ENCODE results near the gene ZNF605. TPM values are rescaled to one million over a fixed set of nuclear protein-coding genes. Genes with fewer than 3 reads are reported as not detected.
"Not testable (repeated sequence)": the region's sequence is repeated elsewhere in the genome, so short reads cannot be mapped to it uniquely, and the experiment has no call there.

ZNF605 gene
- total RNA-seq, 1 donor from 2014 or later: 6.6 TPM

DNA sequence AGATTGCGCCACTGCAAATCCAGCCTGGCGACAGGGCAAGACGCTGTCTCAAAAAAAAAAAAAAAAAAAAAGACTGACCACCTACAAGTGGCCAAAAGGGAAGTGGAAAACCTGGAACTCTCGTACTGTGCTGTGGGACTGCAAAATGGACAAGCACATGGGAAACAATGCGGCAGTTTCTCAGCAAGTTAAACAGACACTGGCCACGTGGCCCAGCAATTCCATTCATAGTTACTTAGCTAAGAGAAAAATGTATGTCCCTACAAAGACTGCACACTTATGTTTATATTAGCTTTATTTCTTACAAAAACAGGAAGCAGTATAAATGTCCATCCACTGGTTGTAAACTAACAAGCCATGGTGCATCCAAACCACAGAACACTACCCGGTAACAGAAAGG lies 74.3 kb downstream of the ZNF605 start:
- TF ChIP-seq CTCF (IDR thresholded peaks at IDR 0.05; ENCODE audit: insufficient read depth, low read length, poor library complexity, severe bottlenecking): no peak
- H3K36me3 ChIP-seq (ENCODE audit: control insufficient read depth, insufficient read depth, low read length): peaks cover 4% of the 10 kb centered on the region
- no peaks in the 10 kb centered on the region for H3K27me3 ChIP-seq (ENCODE audit: control insufficient read depth, insufficient read depth, low read length)
- H3K4me3 ChIP-seq (ENCODE audit: low read depth, low read length): no peak overlapping the region
- no peak for DNase-seq (ENCODE audit: low read depth)

DNA sequence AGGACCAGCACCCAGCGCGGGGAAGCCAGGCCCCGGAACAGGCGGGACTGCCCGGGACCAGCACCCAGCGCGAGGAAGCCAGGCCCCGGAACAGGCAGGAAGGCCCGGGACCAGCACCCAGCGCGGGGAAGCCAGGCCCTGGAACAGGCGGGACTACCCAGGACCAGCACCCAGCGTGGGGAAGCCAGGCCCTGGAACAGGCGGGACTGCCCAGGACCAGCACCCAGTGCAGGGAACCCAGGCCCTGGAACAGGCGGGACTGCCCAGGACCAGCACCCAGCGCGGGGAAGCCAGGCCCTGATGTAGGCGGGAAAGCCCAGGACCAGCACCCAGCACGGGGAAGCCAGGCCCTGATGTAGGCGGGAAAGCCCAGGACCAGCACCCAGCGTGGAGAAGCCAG lies 81.5 kb downstream of the ZNF605 start:
- not testable (repeated sequence) for H3K27me3 ChIP-seq (ENCODE audit: control insufficient read depth, insufficient read depth, low read length); H3K4me3 ChIP-seq (ENCODE audit: low read depth, low read length); DNase-seq (ENCODE audit: low read depth); H3K36me3 ChIP-seq (ENCODE audit: control insufficient read depth, insufficient read depth, low read length)

- Histone ChIP-seq H3K4me3 (ENCODE audit: low read depth, low read length) (no peak overlapping the region), H3K36me3 (ENCODE audit: control insufficient read depth, insufficient read depth, low read length) (peaks cover 3% of the 10 kb centered on the region), H3K27me3 (ENCODE audit: control insufficient read depth, insufficient read depth, low read length) (no peaks in the 10 kb centered on the region)
- no peak for TF ChIP-seq CTCF (IDR thresholded peaks at IDR 0.05; ENCODE audit: insufficient read depth, low read length, poor library complexity, severe bottlenecking)
- no peak for DNase-seq (ENCODE audit: low read depth)
These were observed 81.9 kb downstream of the ZNF605 start for GRCh38 chr12:132874175-132874574.

- no peak for DNase-seq (ENCODE audit: low read depth)
- TF ChIP-seq CTCF (IDR thresholded peaks at IDR 0.05; ENCODE audit: insufficient read depth, low read length, poor library complexity, severe bottlenecking): no peak
- Histone ChIP-seq H3K36me3 (ENCODE audit: control insufficient read depth, insufficient read depth, low read length) (peaks cover 4% of the 10 kb centered on the region), H3K27me3 (ENCODE audit: control insufficient read depth, insufficient read depth, low read length) (no peaks in the 10 kb centered on the region), H3K4me3 (ENCODE audit: low read depth, low read length) (no peak overlapping the region)
These were observed 82.4 kb downstream of the ZNF605 start for GRCh38 chr12:132873724-132874123.

DNA sequence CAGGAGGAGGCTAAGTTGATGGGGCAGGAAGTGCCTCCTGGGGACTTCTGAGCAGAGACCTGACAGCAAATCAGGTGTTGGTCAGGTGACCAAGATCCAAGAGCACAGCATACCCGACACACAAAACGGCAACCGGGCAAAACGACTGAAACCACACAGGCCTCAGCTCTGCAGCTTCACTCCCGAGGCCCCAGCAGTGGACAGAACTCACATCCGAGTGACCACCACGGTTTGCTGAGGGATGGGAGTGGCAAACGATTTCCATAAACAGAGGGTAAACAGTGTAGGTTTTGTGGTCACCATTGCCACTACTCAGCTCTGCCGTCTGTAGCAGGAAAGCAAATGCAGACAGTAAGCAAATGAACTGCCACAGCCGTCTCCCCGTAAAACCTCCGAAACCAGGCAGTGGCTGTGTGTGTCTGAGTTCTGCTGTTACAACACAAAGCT lies 83.1 kb downstream of the ZNF605 start:
- H3K27me3 ChIP-seq (ENCODE audit: control insufficient read depth, insufficient read depth, low read length): no peaks in the 10 kb centered on the region
- DNase-seq (ENCODE audit: low read depth): no peak
- TF ChIP-seq CTCF (IDR thresholded peaks at IDR 0.05; ENCODE audit: insufficient read depth, low read length, poor library complexity, severe bottlenecking): no peak
- H3K36me3 ChIP-seq (ENCODE audit: control insufficient read depth, insufficient read depth, low read length): peaks cover 4% of the 10 kb centered on the region
- no peak overlapping the region for H3K4me3 ChIP-seq (ENCODE audit: low read depth, low read length)

- Histone ChIP-seq H3K27me3 (ENCODE audit: control insufficient read depth, insufficient read depth, low read length) (no peaks in the 10 kb centered on the region), H3K36me3 (ENCODE audit: control insufficient read depth, insufficient read depth, low read length) (peaks cover 3% of the 10 kb centered on the region), H3K4me3 (ENCODE audit: low read depth, low read length) (no peak overlapping the region)
- DNase-seq (ENCODE audit: low read depth): no peak
- TF ChIP-seq CTCF (IDR thresholded peaks at IDR 0.05; ENCODE audit: insufficient read depth, low read length, poor library complexity, severe bottlenecking): no peak
These were observed 83.8 kb downstream of the ZNF605 start for GRCh38 chr12:132872073-132872855.
